Measurements from ENCODE around the gene HSDL1.

Gene HSDL1

GRCh38 chr16:84104231-84104630 is 40.7 kb downstream of the HSDL1 start:
- no peak for DNase-seq

DNA sequence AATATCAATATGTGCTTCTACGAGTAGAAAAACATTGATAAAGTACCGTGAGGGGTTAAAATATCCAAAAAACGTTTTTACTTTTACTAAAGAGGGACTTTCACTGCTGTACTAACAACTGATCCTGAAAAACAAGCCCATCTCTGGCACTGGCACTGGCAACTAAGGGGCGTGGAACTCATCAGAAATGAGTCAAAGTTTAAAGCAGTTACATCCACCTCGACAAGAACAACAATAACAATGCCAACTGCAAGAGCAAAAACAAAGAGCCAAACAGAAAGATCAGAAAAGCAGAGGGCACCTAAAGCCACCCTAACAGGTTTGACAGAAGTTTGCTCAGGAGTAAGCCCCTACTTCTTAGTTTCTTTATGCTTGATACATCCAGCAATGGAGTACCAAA is 41.3 kb downstream of the HSDL1 start:
- DNase-seq = no peak

DNA sequence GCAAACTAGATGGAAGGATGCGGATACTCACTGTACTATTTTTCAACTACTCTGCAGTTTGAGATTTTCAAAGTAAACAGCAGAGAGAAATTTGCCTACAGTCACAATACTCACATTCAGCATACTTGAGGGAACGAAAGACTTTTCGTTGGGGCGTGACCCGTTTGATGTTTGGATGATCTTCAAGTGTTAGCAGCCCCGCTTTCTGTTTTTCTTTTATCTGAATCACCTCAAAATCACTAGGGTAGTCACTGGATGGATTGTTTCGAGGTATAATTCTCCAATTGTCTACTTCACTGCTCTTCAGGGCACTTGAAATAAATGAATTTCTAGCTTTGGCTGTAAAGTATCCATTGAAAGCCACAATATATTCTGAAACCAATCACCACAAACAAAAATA is 46.0 kb downstream of the HSDL1 start:
- DNase-seq = no peak

DNA sequence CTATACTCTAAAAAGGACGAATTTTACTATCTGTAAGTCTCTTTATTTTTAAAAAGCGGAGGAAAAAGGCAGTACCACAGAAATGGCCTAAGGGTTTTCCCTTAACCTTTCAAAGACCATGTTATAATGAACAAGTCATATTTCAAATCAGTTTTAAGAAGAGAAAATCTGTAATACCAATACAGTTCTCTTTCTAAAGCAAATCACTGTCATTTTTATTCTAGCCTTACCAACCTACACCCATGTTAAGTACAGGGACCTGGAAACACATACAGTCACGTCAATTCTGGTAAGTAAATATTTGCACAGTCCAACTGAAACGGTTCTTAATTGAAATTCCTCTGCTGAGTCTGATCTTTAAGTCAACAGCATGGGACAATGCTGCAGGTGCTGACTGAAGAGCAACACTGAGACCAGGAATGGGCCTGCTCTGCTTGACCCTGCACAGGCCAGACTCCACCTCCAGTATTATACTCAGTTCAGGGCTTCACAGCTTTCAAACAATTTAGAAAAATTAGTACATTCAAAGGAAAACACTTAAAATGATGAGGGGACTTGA is 48.5 kb downstream of the HSDL1 start:
- DNase-seq = peak; percentile 75

DNA sequence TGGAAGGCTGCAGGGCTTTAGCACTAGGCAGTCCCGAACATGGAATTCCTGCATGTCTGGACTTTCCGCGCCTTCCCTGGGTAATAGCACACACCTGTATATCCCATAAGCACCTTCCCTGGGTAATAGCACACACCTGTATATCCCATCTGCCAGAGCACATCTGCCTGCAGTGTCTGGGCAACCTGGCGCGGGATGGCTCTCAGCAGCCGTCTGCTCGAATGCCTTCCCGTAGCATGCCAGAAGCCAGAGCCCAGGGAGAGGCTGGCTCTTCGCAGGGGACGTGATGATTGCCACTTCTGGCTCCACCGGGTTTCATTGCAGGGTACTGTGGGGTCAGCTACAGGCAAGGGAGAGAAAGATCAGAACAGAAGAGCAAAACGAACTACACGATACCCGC is 49.5 kb downstream of the HSDL1 start:
- DNase-seq = no peak

- DNase-seq = no peak
Measured at GRCh38 chr16:84093879-84094270, 51.1 kb downstream of the HSDL1 start.

- no peak for DNase-seq
Measured at GRCh38 chr16:84093120-84093878, 51.7 kb downstream of the HSDL1 start.

DNA sequence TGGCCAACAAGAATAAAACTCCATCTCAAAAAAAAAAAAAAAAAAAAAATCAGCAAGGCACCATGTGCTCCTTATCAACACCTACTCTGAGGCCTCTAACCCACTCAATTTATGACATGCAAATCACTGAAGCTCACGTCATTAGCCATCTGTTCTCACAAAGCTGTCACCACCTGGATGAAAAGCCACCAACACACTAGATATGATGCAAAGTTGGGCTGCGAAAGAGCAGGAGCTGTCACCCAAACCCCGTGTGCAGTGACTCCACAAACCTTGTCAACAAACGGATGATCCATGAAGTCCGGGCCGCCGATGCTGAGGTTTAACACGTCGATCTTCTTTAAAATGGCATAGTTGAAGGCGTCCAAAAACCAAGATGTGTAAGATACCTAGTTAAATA is 53.5 kb downstream of the HSDL1 start:
- DNase-seq = no peak

DNA sequence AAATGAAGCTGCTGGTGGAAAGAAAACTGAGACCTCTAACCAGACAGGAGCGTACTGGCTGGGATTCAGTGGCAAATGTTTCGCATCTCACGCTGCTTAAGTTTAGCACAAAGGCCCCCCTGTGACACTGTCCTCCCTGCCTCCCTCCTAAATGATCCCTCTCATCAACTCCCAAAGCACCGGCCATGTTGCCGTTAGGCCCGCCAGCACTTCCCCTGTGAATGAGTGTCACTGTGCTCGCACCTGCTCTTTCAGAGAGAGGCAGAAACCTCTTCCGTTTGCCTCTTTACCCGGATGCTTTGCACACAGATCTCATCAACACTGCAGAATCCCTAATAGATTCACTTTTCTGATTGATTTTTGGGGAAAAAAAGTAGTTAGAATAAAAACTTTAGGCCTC is 54.8 kb downstream of the HSDL1 start:
- no peak for DNase-seq

DNA sequence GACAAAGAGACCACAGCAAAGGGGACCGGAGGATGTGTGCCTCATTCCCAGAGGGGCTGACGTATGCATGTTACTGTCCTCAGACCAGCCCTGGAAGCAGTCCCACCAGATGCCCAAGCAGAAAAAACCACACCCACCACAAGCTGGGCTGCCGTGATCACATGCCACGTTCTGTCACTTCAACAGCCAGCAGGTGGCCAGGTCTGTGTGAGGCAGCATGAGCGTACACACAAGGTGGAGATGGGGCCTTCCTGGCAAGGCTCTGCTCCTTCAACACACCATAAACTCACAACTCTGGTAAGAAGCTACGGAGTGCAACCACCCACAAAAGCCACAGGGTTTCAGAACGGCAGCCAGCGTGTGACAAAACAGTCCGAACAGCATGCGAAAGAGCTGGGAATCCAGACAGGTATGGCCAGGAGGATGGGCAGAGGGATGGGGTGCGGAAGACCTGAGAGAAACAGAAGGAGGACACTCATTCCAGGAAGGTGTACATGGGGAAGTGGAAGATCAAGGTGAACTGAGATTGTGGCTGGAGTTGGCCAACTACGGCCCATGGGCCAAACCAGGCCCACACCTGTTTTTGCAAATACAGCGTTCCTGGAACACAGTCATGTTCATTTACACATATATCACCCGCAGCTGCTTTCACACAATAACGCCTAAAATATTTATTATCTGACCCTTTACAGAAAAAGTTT is 56.1 kb downstream of the HSDL1 start:
- DNase-seq = no peak

- DNase-seq = no peak
Measured at GRCh38 chr16:84087466-84088151, 57.4 kb downstream of the HSDL1 start.

- DNase-seq = no peak
Measured at GRCh38 chr16:84087001-84087400, 58.0 kb downstream of the HSDL1 start.

GRCh38 chr16:84086341-84086740 is 58.6 kb downstream of the HSDL1 start:
- no peak for DNase-seq

GRCh38 chr16:84085773-84086172 is 59.2 kb downstream of the HSDL1 start:
- no peak for DNase-seq

DNA sequence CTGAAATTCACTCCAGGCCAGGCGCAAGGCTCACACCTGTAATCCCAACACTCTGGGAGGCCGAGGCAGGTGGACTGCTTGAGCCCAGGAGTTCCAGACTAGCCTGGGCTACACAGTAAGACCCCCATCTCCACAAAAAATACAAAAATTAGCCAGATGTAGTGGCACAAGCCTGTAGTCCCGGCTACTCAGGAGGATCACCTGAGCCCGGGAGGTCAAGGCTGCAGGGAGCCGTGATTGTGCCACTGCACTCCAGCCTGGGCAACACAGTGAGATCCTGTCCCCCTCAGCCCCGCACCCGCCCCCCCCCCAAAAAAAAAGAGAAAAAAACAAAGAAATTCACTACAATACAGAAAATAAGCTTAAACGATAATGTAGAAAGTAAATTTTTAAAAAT is 59.7 kb downstream of the HSDL1 start:
- no peak for DNase-seq

DNA sequence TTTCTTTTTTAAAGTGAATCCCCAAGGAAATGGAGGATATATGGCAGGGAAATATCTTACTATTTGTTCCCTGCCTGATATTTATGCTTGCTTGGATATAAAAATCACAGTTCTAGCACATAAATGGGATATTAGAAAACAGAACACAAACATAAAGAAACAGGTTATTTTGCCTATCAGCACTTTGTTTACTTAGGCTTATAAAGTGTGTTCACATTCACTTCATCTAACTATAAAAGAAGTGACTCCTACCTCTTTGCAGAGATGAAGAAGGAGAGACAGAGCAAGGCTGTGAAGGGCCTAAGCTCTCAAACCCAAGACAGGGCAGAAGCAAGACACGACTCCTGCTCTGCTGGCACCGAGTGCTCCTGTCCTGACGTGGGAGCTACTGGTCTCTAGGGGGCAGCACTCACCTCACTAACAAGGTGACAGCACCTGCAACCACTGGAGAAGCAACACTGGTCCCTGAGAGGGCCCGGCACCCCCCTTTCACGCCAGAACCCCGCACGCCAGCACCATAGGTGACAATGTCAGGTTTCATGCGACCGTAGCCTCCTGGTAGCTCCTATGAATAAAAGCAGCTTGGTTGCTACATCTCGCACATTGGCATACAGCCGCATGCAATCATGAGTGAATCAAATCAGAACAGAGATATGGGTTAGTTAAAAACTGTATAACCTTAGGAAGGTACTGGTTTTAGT is 60.3 kb downstream of the HSDL1 start:
- peak; percentile 53 for DNase-seq

DNA sequence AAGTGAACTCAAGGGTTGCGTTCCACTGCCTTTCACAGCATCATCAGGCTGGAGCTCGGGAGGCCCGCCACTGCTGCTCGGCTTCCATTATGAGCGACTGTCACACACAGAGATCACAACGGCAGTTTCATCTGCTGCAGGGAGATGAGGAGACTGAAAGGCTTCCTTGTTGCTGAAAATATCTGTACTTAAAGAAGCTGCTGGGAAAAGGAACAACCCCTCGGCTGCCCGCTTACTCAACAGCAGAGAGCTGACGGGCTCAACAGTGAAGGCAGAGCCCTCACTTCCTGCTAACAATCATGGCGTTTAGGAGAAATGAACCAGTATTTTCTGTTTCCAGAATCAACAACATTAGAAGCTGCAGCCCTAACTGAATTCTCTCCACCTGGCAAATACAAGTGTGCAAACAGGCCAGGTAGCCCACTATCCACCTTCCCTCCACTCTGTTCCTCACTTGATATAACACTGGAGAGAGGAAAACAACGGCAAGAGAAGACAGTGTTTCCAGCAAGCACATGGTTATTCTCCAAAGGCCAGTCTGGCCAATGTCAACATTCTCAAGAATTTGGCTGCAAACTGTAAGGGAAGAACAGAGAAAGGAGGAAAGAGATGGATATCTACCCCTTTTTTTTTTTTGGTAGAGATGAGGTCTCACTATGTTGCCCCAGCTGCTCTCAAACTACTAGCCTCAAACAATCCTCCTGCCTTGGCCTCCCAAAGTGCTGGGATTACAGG is 62.0 kb downstream of the HSDL1 start:
- DNase-seq = no peak

- DNase-seq = no peak
Measured at GRCh38 chr16:84082110-84082509, 62.9 kb downstream of the HSDL1 start.

DNA sequence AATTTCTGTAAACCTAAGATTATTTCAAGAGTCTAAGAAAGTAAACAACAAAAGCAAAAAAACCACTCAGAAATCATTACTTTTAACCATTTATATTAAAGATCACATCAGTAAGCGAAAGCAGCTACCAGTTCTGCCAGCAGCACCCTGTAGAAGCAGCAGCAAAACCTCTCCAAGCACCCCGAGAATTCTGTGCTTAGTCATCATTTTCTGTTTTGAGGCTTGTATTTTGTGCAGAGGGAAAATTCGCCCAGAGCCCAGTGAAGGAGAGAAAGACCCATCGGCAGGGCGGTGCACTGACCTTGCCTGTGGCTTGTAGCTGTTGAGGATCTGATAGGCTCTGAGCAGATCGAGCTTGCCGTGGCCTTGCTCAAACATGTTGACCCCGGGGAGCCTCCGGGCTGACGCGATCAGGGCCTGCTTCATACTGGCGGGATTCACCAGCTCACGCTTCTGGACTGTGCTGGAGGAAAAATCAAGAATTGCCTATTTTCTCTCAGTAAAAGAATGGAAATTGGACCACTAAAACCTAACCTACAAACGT is 63.5 kb downstream of the HSDL1 start:
- no peak for DNase-seq

DNA sequence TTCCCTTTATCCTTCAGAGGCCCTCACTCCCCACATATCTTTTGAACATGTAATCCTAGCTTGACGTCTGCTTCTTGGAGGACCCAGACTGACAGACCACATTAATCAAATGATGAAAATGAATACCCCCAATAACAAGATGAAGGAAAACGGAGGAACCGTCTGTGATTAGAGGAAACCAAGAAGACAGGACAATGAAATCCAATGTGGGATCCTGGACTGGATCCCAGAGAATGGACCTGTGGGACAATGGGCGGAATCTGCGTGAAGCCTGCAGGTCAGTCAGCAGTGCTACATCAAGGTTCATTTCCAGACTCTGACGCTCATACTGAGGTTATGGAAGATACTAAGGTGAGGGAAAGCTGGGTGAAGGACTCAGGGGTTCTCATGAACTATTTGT is 64.2 kb downstream of the HSDL1 start:
- DNase-seq = no peak

DNA sequence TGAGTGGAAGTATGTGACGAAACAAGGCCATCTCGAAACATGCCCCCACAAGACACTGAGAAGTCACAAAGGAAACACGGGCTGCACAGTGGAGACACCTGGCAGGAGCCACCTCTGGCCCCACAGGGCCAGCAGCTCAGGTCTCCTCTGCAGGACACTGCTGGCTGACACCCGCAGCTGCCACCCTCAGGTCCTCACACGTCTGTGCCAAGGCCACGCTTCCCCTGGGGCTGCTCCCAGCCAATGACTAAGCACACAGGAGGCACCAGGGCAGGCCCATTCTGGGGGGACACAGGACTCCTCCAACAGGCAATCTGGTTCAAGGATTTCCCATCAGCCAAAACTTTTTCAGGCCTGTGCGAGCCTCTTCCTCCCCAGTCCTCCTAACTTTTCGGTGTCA is 64.6 kb downstream of the HSDL1 start:
- no peak for DNase-seq

GRCh38 chr16:84079664-84080063 is 65.3 kb downstream of the HSDL1 start:
- no peak for DNase-seq
